ENCODE data around the gene IL17RC.

- no peak for TF ChIP-seq EZH2 (IDR thresholded peaks at IDR 0.05; ENCODE audit: low read depth, unreplicated experiment)
- TF ChIP-seq CTCF (conservative IDR thresholded peaks at IDR 0.05; ENCODE audit: low read depth in 2 of 2), result no peak
- no peak for TF ChIP-seq POLR2AphosphoS5 (IDR thresholded peaks at IDR 0.05; ENCODE audit: low read depth)
- no peak for TF ChIP-seq CREB1 (CRISPR knock-in tag; IDR thresholded peaks at IDR 0.05; ENCODE audit: low read depth)
- no peak for TF ChIP-seq ZNF114 (CRISPR knock-in tag; IDR thresholded peaks at IDR 0.05)
- TF ChIP-seq EZH2phosphoT487 (IDR thresholded peaks at IDR 0.05; ENCODE audit: unreplicated experiment), result no peak
- no peak for TF ChIP-seq REST (IDR thresholded peaks at IDR 0.05; ENCODE audit: unreplicated experiment)
- TF ChIP-seq STAT1 (IDR thresholded peaks at IDR 0.05; ENCODE audit: unreplicated experiment), result no peak
- no peak for TF ChIP-seq JUNB (IDR thresholded peaks at IDR 0.05; ENCODE audit: unreplicated experiment)
- no peak for TF ChIP-seq NANOG (IDR thresholded peaks at IDR 0.05; ENCODE audit: borderline replicate concordance)
Observed at GRCh38 chr3:9951598-9951961, 34.7 kb downstream of the IL17RC start.
